H1 (cell line): ENCODE data around the gene RAB8B. TPM values are rescaled to one million over a fixed set of nuclear protein-coding genes. Genes with fewer than 3 reads are reported as not detected.

Source experiments
- ATF3 ChIP-seq: IDR thresholded peaks from 2 replicates; pipeline ENCODE4 v1.6.1; 2011; ENCODE audit warnings: low read depth, mild to moderate bottlenecking, low read length; ENCODE audit not compliant: insufficient read depth
- CREB1 ChIP-seq: IDR thresholded peaks from 2 replicates; pipeline ENCODE4 v1.6.1; 2012; ENCODE audit warnings: inconsistent platforms
- KDM4A ChIP-seq: IDR thresholded peaks from one replicate; pipeline ENCODE4 v1.7.1; 2012; ENCODE audit warnings: low read depth, mild to moderate bottlenecking, moderate library complexity, low read length, inconsistent platforms; ENCODE audit not compliant: severe bottlenecking
- POLR2A ChIP-seq, 2 experiments: IDR thresholded peaks; 1 replicate in 1 of 2; 2 replicates in 1 of 2; pipeline ENCODE4 v1.6.1; 2011; ENCODE audit warnings: low read depth in 2 of 2, low read length in 2 of 2, mild to moderate bottlenecking in 2 of 2; ENCODE audit errors: control extremely low read depth in 1 of 2
- TBP ChIP-seq: IDR thresholded peaks from 2 replicates; pipeline ENCODE4 v1.6.1; 2011; ENCODE audit warnings: low read depth, low read length, improper control_type of control experiment
- polyA plus RNA-seq, 7 experiments: library from polyadenylated mRNA; depleted of rRNA in 3 of 7; stranded (reverse) in 5 of 7; unstranded in 2 of 7; fragments of >200 nt in 5 of 7; fragments of 200-250 nt in 2 of 7; gene quantifications; 1 replicate in 5 of 7; 2 replicates in 1 of 7; 4 replicates in 1 of 7; pipeline versions ENCODE4 v1.2.1 to v1.2.3, GENCODE V29; 2011 to 2013; ENCODE audit warnings: missing spikeins in 2 of 7, mixed read lengths in 2 of 7
- total RNA-seq: library from RNA; stranded (reverse); fragmentation: NEBNext Ultra II Directional; extraction: Animal tissue kit (Norgen Biotek cat#: 25700); gene quantifications from 2 replicates; pipeline ENCODE4 v1.2.1, GENCODE V29; 2021
- TF ChIP-seq, protein P1 (sequence below): IDR thresholded peaks from 2 replicates; pipeline ENCODE4 v1.6.1; 2012; ENCODE audit warnings: inconsistent platforms
- TF ChIP-seq, protein P2 (sequence below): IDR thresholded peaks from 2 replicates; pipeline ENCODE4 v1.6.1; 2011; ENCODE audit warnings: low read length, improper control_type of control experiment

Gene RAB8B
- total and polyA plus RNA-seq, 2 of the 8 experiments (the other 6 are each of a cell fraction or from before 2014, with no cell fraction given), result 9.5 to 47.8 TPM

DNA sequence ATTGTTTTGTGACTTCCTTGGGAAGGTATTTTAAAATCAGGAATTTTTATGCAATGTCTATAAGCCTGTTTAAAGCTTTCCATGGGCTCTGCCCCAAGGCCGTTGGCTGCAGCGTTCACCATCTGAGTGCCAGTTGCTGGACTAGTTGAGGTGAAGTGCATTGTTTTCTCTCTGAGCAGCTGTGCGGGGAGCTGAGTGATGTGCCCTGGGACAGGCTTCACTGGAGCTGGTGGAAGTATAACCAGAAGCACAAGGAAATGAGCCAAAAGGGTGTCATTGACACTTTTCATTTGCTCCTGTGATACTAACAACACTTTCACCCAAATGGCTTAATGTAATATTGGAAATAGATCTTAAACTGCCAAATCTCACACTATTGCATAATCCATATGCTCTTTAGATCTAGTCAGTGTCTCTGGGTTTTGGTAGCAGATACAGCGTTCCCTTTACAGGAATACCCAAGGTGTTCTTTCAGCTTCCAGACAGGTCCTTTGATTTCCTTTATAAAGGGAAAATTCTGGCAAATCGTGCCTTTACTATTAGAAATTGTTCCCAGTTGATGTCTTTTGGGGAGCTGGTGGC lies 117.2 kb downstream of the RAB8B start (continued):
- TF ChIP-seq, protein P1, sequence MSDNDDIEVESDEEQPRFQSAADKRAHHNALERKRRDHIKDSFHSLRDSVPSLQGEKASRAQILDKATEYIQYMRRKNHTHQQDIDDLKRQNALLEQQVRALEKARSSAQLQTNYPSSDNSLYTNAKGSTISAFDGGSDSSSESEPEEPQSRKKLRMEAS, result no peak
- TF ChIP-seq CREB1, result no peak
- TF ChIP-seq, protein P2, sequence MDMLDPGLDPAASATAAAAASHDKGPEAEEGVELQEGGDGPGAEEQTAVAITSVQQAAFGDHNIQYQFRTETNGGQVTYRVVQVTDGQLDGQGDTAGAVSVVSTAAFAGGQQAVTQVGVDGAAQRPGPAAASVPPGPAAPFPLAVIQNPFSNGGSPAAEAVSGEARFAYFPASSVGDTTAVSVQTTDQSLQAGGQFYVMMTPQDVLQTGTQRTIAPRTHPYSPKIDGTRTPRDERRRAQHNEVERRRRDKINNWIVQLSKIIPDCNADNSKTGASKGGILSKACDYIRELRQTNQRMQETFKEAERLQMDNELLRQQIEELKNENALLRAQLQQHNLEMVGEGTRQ, result no peak
- TF ChIP-seq ATF3, result no peak
- TF ChIP-seq POLR2A (IDR thresholded peaks at IDR 0.05; ENCODE audit: control extremely low read depth in 1 of 2, low read depth in 2 of 2, low read length in 2 of 2), result no peak
- no peak for TF ChIP-seq TBP
- TF ChIP-seq KDM4A, result no peak
